ENCODE measurements around the gene OR5AC2. TPM values are rescaled to one million over a fixed set of nuclear protein-coding genes. Genes with fewer than 3 reads are reported as not detected.

Gene OR5AC2
- total RNA-seq, 3 donors from 2014 or later (not counting 1 experiment from before 2014, with no cell fraction given): not detected

Other genes starting within 250 kb of the OR5AC2 start
- 10 to 100 TPM in 2 of 3 donors, 1 to 10 TPM in 1; 8.7 to 16.2 (median 13.5) TPM for gene RIOX2, start 114.7 kb upstream of the OR5AC2 start, total RNA-seq
- gene GABRR3, start 51.9 kb upstream of the OR5AC2 start, total RNA-seq: not detected
- gene OR5H1, start 43.5 kb downstream of the OR5AC2 start, total RNA-seq: not detected
- gene OR5H14, start 60.3 kb downstream of the OR5AC2 start, total RNA-seq: not detected
- not detected for gene OR5H15, start 79.5 kb downstream of the OR5AC2 start, total RNA-seq
- gene OR5H6, start 177.1 kb downstream of the OR5AC2 start, total RNA-seq: not detected
- gene OR5H2, start 195.3 kb downstream of the OR5AC2 start, total RNA-seq: not detected